ENCODE results near the gene CRABP1. TPM values are rescaled to one million over a fixed set of nuclear protein-coding genes. Genes with fewer than 3 reads are reported as not detected.

Gene CRABP1
- total and polyA plus RNA-seq, 4 donors = not detected

- TF ChIP-seq, protein P1, sequence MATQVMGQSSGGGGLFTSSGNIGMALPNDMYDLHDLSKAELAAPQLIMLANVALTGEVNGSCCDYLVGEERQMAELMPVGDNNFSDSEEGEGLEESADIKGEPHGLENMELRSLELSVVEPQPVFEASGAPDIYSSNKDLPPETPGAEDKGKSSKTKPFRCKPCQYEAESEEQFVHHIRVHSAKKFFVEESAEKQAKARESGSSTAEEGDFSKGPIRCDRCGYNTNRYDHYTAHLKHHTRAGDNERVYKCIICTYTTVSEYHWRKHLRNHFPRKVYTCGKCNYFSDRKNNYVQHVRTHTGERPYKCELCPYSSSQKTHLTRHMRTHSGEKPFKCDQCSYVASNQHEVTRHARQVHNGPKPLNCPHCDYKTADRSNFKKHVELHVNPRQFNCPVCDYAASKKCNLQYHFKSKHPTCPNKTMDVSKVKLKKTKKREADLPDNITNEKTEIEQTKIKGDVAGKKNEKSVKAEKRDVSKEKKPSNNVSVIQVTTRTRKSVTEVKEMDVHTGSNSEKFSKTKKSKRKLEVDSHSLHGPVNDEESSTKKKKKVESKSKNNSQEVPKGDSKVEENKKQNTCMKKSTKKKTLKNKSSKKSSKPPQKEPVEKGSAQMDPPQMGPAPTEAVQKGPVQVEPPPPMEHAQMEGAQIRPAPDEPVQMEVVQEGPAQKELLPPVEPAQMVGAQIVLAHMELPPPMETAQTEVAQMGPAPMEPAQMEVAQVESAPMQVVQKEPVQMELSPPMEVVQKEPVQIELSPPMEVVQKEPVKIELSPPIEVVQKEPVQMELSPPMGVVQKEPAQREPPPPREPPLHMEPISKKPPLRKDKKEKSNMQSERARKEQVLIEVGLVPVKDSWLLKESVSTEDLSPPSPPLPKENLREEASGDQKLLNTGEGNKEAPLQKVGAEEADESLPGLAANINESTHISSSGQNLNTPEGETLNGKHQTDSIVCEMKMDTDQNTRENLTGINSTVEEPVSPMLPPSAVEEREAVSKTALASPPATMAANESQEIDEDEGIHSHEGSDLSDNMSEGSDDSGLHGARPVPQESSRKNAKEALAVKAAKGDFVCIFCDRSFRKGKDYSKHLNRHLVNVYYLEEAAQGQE (IDR thresholded peaks at IDR 0.05) = no peak
- TF ChIP-seq, protein P2, sequence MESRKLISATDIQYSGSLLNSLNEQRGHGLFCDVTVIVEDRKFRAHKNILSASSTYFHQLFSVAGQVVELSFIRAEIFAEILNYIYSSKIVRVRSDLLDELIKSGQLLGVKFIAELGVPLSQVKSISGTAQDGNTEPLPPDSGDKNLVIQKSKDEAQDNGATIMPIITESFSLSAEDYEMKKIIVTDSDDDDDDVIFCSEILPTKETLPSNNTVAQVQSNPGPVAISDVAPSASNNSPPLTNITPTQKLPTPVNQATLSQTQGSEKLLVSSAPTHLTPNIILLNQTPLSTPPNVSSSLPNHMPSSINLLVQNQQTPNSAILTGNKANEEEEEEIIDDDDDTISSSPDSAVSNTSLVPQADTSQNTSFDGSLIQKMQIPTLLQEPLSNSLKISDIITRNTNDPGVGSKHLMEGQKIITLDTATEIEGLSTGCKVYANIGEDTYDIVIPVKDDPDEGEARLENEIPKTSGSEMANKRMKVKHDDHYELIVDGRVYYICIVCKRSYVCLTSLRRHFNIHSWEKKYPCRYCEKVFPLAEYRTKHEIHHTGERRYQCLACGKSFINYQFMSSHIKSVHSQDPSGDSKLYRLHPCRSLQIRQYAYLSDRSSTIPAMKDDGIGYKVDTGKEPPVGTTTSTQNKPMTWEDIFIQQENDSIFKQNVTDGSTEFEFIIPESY (IDR thresholded peaks at IDR 0.05) = no peak
- TF ChIP-seq RXRA (IDR thresholded peaks at IDR 0.05) = no peak
- TF ChIP-seq EGR1 (IDR thresholded peaks at IDR 0.05; ENCODE audit: low read depth in 2 of 2) = no peak
- no peak for TF ChIP-seq JUND (IDR thresholded peaks at IDR 0.05)
- no peak for TF ChIP-seq RAD21 (IDR thresholded peaks at IDR 0.05)
- no peak for TF ChIP-seq GABPA (IDR thresholded peaks at IDR 0.05 in 1 of 2, conservative IDR thresholded peaks at IDR 0.05 in 1 of 2)
- no peak for TF ChIP-seq HNF4G (IDR thresholded peaks at IDR 0.05)
- TF ChIP-seq TAF1 (conservative IDR thresholded peaks at IDR 0.05) = no peak
Observed at GRCh38 chr15:78345396-78346125, 5.4 kb downstream of the CRABP1 start (continued).

DNA sequence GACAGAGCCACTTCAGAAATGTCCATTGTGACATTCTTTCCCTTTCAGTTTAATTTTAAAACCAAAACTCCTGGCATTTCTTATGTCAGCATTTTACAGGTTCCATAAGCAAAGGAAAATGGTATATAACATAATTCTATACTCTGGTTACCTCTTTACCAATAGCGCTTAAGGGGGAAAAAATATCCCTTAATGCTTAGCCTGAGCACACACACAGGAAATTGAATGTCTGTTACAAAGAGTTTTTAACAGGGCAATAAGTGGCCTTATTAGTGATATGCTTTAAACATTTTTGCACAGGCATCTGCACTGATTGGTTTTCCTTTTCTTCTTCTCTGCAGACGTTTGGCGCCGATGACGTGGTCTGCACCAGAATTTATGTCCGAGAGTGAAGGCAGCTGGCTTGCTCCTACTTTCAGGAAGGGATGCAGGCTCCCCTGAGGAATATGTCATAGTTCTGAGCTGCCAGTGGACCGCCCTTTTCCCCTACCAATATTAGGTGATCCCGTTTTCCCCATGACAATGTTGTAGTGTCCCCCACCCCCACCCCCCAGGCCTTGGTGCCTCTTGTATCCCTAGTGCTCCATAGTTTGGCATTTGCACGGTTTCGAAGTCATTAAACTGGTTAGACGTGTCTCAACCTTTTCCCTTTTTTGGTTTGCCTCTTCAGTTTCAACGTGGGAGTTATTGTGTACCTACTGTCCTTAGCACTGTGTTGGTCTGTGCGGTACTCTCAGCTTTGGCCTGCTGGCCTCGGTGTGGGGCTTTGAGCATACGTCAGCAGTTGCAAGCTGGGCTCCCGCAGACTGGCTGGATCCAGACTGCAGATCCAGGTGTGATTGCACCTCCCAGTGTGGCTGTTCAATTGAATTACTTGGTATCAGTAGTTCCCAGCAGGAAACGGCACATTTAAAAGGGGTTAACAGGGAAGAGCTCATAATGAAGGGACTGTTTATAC, 7.7 kb downstream of the CRABP1 start:
- no peak for DNase-seq (ENCODE audit: low spot score)
- no peak overlapping the region for H3K4me3 ChIP-seq (ENCODE audit: low read depth in 1 of 3, low read length in 3 of 3)
- no peak overlapping the region for H3K27ac ChIP-seq (ENCODE audit: low read depth in 1 of 2, low read length in 2 of 2)
- 76% methylated on average over 17 of the region's 17 CpGs for WGBS
- no peaks in the 10 kb centered on the region for H3K27me3 ChIP-seq (ENCODE audit: control insufficient read depth in 4 of 4, insufficient read depth in 4 of 4, low read length in 3 of 4)
- no peaks in the 10 kb centered on the region for H3K9me3 ChIP-seq (ENCODE audit: control insufficient read depth in 4 of 4, low read length in 3 of 4)
- no peaks in the 10 kb centered on the region for H3K36me3 ChIP-seq (ENCODE audit: control insufficient read depth in 4 of 4, insufficient read depth in 3 of 4, low read depth in 1 of 4, low read length in 3 of 4)
- no peaks in the 10 kb centered on the region for H3K4me1 ChIP-seq (ENCODE audit: control insufficient read depth in 4 of 4, insufficient read depth in 4 of 4, low read length in 3 of 4)
- no peak overlapping the region for H3K9ac ChIP-seq (ENCODE audit: low read depth in 1 of 2, low read length in 2 of 2)
- TF ChIP-seq, protein P1 (IDR thresholded peaks at IDR 0.05) = no peak
- no peak for TF ChIP-seq FOXA1 (IDR thresholded peaks at IDR 0.05)
- no peak for TF ChIP-seq ATF3 (IDR thresholded peaks at IDR 0.05)
- TF ChIP-seq, protein P3, sequence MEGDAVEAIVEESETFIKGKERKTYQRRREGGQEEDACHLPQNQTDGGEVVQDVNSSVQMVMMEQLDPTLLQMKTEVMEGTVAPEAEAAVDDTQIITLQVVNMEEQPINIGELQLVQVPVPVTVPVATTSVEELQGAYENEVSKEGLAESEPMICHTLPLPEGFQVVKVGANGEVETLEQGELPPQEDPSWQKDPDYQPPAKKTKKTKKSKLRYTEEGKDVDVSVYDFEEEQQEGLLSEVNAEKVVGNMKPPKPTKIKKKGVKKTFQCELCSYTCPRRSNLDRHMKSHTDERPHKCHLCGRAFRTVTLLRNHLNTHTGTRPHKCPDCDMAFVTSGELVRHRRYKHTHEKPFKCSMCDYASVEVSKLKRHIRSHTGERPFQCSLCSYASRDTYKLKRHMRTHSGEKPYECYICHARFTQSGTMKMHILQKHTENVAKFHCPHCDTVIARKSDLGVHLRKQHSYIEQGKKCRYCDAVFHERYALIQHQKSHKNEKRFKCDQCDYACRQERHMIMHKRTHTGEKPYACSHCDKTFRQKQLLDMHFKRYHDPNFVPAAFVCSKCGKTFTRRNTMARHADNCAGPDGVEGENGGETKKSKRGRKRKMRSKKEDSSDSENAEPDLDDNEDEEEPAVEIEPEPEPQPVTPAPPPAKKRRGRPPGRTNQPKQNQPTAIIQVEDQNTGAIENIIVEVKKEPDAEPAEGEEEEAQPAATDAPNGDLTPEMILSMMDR (IDR thresholded peaks at IDR 0.05; ENCODE audit: low read depth, low read length, missing input control) = no peak
- TF ChIP-seq, protein P4, sequence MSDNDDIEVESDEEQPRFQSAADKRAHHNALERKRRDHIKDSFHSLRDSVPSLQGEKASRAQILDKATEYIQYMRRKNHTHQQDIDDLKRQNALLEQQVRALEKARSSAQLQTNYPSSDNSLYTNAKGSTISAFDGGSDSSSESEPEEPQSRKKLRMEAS (IDR thresholded peaks at IDR 0.05) = no peak
- no peak for TF ChIP-seq GABPA (IDR thresholded peaks at IDR 0.05 in 1 of 2, conservative IDR thresholded peaks at IDR 0.05 in 1 of 2)
- no peak for TF ChIP-seq JUND (IDR thresholded peaks at IDR 0.05)
- TF ChIP-seq SP1 (IDR thresholded peaks at IDR 0.05) = no peak
- TF ChIP-seq HNF4G (IDR thresholded peaks at IDR 0.05) = no peak
- TF ChIP-seq TAF1 (conservative IDR thresholded peaks at IDR 0.05) = no peak
- no peak for TF ChIP-seq FOXA2 (IDR thresholded peaks at IDR 0.05)
- TF ChIP-seq, protein P2 (IDR thresholded peaks at IDR 0.05) = no peak
- TF ChIP-seq EGR1 (IDR thresholded peaks at IDR 0.05; ENCODE audit: low read depth in 2 of 2) = no peak
- no peak for TF ChIP-seq NR2F2 (IDR thresholded peaks at IDR 0.05)
- no peak for TF ChIP-seq HNF4A (conservative IDR thresholded peaks at IDR 0.05)
- TF ChIP-seq RXRA (IDR thresholded peaks at IDR 0.05) = no peak
- no peak for TF ChIP-seq YY1 (IDR thresholded peaks at IDR 0.05)
